NOMO-1 treated with dmso at 0.1 percent for 144 hours (cell line): Measurements from ENCODE around the gene DUOX1.
"Not testable (repeated sequence)": the region's sequence is repeated elsewhere in the genome, so short reads cannot be mapped to it uniquely, and the experiment has no call there.

Experiments used
- DNase-seq: peaks from one replicate; lab custom pipeline; 2025; ENCODE audit not compliant: unreplicated experiment; lab: John Stamatoyannopoulos, UW

Gene DUOX1

GRCh38 chr15:45120081-45120972, 9.5 kb upstream of the DUOX1 start:
- no peak for DNase-seq

- no peak for DNase-seq
These were observed 8.8 kb upstream of the DUOX1 start for GRCh38 chr15:45121020-45121419.

GRCh38 chr15:45121706-45122417, 7.9 kb upstream of the DUOX1 start:
- no peak for DNase-seq

- DNase-seq = no peak
These were observed 7.1 kb upstream of the DUOX1 start for GRCh38 chr15:45122719-45123118.

GRCh38 chr15:45123397-45123796, 6.4 kb upstream of the DUOX1 start:
- DNase-seq = no peak

GRCh38 chr15:45126535-45127158, 3.1 kb upstream of the DUOX1 start:
- DNase-seq = no peak

- no peak for DNase-seq
These were observed 689 bp upstream of the DUOX1 start for GRCh38 chr15:45128971-45129639.

GRCh38 chr15:45130291-45131000, 652 bp downstream of the DUOX1 start:
- no peak for DNase-seq

GRCh38 chr15:45131510-45131909, 1.7 kb downstream of the DUOX1 start:
- DNase-seq = no peak

GRCh38 chr15:45132844-45133560, 3.2 kb downstream of the DUOX1 start:
- DNase-seq = no peak

- DNase-seq = no peak
These were observed 3.7 kb downstream of the DUOX1 start for GRCh38 chr15:45133561-45133920.

- no peak for DNase-seq
These were observed 4.3 kb downstream of the DUOX1 start for GRCh38 chr15:45134046-45134445.

- DNase-seq = no peak
These were observed 5.1 kb downstream of the DUOX1 start for GRCh38 chr15:45134682-45135604.

- not testable (repeated sequence) for DNase-seq
These were observed 6.0 kb downstream of the DUOX1 start for GRCh38 chr15:45135705-45136377.

- no peak for DNase-seq
These were observed 6.6 kb downstream of the DUOX1 start for GRCh38 chr15:45136378-45136764.

- no peak for DNase-seq
These were observed 7.9 kb downstream of the DUOX1 start for GRCh38 chr15:45137703-45138102.

- DNase-seq = no peak
These were observed 9.3 kb downstream of the DUOX1 start for GRCh38 chr15:45138814-45139765.
